ENCODE data around the gene SIDT1.

The SIDT1 gene

GRCh38 chr3:113638910-113639309 is 106.6 kb downstream of the SIDT1 start:
- DNase-seq, result no peak

DNA sequence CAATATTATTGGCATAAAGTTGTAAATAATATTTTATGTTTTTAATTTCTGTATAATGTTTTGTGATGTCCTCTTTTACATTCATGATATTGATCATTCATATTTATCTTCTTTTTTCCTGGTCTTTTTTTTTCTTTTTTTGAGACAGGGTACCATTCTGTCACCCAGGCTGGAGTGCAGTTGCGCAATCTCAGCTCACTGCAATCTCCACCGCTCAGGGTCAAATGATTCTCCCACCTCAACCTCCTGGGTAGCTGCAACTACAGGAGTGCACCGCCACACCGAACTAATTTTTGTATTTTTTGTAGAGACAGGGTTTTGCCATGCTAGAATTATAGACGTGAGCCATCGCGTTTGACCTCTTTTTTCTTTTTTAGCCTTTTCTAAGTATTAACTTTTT is 111.2 kb downstream of the SIDT1 start:
- DNase-seq, result no peak

DNA sequence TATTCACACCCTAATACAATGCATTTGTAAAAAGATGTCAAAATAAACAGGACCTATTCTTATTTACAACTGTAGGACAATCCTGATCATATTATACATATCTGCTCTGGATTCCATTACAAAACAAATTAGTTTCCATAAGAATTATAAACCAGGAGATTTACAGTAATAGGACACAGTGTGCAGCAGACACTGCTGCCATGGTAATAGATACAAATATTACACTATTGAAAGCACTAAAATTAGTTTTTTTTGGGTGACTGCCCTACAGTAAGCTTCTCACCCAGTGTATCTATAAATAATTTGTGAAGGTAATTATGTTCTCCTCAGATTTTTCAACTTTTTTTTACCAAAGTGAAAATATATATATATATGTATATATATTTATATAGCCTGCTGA is 116.2 kb downstream of the SIDT1 start:
- DNase-seq, result no peak

DNA sequence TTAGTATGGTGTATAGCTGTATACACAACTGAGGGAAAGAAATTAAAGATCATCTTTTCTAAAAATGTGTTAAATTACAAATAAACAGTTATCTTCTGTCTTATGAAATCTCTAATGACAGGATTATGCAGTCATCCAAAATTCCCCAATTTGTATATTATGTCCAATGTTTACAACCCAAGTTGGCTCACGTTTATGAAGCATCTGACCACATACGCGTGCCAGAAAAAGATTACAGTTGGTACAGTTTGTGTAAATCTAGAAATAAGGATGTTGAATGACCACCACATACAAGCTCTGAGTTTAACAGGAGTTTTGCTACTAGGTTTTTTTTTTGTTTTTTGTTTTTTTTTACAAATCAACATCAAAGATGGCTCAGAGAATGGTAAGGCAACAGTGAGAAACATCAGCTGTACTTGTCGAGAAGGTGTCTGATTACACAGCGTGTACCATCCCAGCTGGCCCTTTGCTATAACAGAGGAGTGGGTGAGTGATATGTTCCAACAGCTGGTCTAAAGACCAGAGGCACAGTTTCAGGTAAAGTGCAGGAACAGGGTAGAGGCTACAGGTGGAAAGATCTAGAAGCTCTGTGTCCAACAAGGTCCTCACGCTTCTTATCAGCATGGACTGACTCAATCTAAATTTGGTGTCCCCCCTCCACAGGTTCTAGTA is 117.0 kb downstream of the SIDT1 start:
- no peak for DNase-seq

GRCh38 chr3:113654310-113654709 is 122.0 kb downstream of the SIDT1 start:
- DNase-seq, result no peak

- no peak for DNase-seq
Measured at GRCh38 chr3:113654851-113655250, 122.5 kb downstream of the SIDT1 start.

- no peak for DNase-seq
Measured at GRCh38 chr3:113658107-113658506, 125.8 kb downstream of the SIDT1 start.

DNA sequence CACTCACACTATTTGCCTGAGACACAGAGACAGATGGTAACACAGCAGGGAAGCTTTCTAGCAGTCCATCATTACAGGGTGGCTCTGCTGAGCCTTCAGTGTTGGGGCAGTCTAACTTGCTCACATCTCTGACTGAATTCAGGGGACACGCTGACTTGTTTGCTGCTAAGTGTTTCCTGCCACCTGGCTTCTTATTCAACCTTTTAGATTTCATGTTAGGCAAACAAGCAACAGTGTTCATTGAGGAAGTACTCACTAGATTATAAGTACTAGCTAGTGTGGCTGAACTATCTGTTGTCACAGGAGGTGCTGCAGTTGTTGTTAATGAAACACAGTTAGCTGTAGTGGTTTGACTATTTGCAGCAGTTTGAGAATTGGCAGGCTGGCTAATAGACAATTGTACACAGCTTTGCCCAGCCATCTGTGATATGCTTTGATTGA is 126.8 kb downstream of the SIDT1 start:
- DNase-seq, result no peak

- no peak for DNase-seq
Measured at GRCh38 chr3:113659996-113660395, 127.6 kb downstream of the SIDT1 start.

- no peak for DNase-seq
Measured at GRCh38 chr3:113660458-113660857, 128.1 kb downstream of the SIDT1 start.

DNA sequence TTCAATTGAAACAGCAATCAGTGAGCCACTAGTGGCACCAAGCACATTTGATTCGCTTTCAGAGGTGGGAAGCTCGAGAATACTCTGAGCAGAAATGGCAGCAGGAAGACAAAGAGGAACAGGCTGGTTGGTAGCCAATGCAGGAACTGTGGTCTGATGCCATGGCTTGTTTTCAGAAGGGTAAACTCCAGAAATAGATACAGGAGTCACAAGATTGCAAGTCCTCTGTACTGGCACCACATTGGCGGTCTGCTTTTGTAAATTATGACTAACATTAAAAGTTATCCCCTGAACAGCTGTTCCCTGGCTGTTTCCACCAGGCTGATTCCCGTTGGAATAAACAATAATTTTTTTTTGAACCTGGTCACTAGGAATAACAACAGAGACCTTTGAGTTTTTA is 128.5 kb downstream of the SIDT1 start:
- no peak for DNase-seq

DNA sequence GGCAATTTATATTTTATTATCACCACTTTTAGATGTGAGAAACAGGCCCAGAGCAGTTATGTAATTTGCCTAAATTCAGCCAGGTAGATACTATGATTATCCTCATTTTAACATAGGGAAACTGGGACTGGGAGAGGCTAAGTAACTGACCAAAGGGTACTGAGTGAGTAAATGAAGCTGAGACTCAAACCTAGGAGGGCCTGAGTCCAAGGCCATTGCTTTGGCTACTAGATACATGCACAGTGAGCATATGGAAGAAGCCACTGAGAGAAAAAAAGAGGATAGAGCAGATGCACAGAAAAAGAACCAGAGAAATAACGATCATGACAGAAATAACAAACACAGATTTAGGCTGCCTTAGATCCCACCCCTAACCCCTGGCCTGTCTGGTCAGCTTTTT is 130.5 kb downstream of the SIDT1 start:
- DNase-seq, result no peak

DNA sequence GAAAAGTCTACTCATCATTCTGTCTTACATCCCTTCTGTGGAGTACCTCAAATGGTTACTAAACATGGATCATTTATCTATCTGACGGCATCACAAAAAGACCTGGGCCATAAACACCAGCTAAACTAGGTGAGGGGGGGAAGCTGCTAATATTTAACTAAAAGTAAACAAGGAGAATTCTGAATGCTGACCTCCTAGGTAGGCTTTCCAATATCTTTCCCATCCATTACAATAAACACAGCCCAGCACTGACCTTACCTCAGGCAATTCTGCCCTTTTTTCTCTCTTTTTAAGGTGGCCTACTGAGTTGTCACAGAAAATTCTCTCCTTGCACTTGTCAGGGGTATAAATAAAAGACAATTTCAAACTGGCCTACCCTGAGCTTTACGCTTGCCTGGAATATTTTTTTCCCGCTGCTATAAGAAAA is 131.0 kb downstream of the SIDT1 start:
- no peak for DNase-seq

GRCh38 chr3:113663761-113664160 is 131.4 kb downstream of the SIDT1 start:
- no peak for DNase-seq

DNA sequence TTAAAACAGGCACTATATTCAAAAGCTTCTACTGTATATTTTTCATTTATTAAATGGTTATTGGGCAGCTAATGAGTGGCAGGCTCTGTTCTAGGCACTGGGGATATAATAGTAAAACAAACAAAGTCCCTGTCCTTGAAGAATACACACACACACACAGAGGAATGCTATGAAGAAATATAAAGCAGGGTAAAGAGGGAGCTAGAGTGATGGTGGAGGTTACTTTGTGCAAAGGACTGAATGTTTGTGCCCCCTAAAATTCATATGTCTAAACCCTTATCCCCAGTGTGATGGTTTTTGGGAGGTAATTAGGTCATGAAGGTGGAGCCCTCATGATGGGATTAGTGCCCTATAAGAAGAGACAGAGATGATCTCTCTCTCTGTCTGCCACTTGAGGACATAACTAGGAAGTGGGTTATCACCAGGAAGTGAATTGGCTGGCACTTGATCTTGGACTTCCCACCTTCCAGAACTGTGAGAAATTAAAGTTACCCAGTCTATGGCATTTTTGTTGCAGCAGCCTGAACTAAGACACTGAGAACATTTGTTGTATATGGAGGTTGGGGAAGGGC is 132.3 kb downstream of the SIDT1 start:
- DNase-seq, result no peak

- no peak for DNase-seq
Measured at GRCh38 chr3:113668015-113668414, 135.7 kb downstream of the SIDT1 start.

GRCh38 chr3:113673593-113673992 is 141.2 kb downstream of the SIDT1 start:
- no peak for DNase-seq

- no peak for DNase-seq
Measured at GRCh38 chr3:113676261-113676660, 143.9 kb downstream of the SIDT1 start.

DNA sequence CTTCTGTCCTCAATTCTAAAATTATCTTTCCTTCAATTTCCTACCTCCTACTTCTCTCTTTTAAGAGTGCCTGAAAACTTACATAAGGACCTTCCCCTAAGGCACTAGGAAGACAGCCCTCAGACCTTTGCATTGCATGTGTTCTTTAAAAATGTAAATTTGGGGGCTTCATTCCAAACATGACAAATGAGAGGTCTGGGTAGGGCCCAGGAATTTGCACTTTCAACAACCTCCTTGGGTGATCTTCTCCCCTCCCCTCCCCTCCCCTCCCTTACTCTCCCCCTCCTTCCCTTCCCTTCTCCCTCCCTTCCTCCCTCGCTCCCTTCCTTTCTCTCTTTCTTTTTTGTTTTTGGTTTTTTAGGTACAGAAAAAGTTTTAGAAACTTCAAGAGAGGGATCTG is 145.4 kb downstream of the SIDT1 start:
- DNase-seq, result no peak

- DNase-seq, result no peak
Measured at GRCh38 chr3:113678773-113679172, 146.4 kb downstream of the SIDT1 start.
